ENCODE results near the gene PTGER4.
A peak's percentile ranks its signal among the peaks of the same experiment; 100 is the strongest.

The PTGER4 gene

GRCh38 chr5:40672425-40672824 lies 7.3 kb upstream of the PTGER4 start:
- DNase-seq: no peak

GRCh38 chr5:40674661-40675235 lies 5.0 kb upstream of the PTGER4 start:
- no peak for DNase-seq

GRCh38 chr5:40675396-40676133 lies 4.2 kb upstream of the PTGER4 start:
- DNase-seq: no peak

- DNase-seq: no peak
Measured at GRCh38 chr5:40676613-40677343, 2.9 kb upstream of the PTGER4 start.

- DNase-seq: no peak
Measured at GRCh38 chr5:40677456-40677855, 2.3 kb upstream of the PTGER4 start.

- no peak for DNase-seq
Measured at GRCh38 chr5:40678026-40678425, 1.7 kb upstream of the PTGER4 start.

- no peak for DNase-seq
Measured at GRCh38 chr5:40678460-40679147, 1.1 kb upstream of the PTGER4 start.

GRCh38 chr5:40679148-40679912 lies 385 bp upstream of the PTGER4 start:
- DNase-seq: peak; percentile 25

GRCh38 chr5:40680741-40681362 lies 1.1 kb downstream of the PTGER4 start:
- no peak for DNase-seq

GRCh38 chr5:40681363-40682153 lies 1.8 kb downstream of the PTGER4 start:
- DNase-seq: no peak

GRCh38 chr5:40682154-40683017 lies 2.7 kb downstream of the PTGER4 start:
- no peak for DNase-seq

GRCh38 chr5:40683305-40683704 lies 3.6 kb downstream of the PTGER4 start:
- no peak for DNase-seq

- no peak for DNase-seq
Measured at GRCh38 chr5:40685193-40685592, 5.5 kb downstream of the PTGER4 start.

GRCh38 chr5:40685976-40686486 lies 6.3 kb downstream of the PTGER4 start:
- DNase-seq: no peak

GRCh38 chr5:40687321-40687720 lies 7.6 kb downstream of the PTGER4 start:
- no peak for DNase-seq

GRCh38 chr5:40688127-40688761 lies 8.5 kb downstream of the PTGER4 start:
- DNase-seq: peak; percentile 70

- DNase-seq: no peak
Measured at GRCh38 chr5:40688996-40689395, 9.3 kb downstream of the PTGER4 start.

GRCh38 chr5:40689438-40689837 lies 9.7 kb downstream of the PTGER4 start:
- DNase-seq: peak; percentile 17

- no peak for DNase-seq
Measured at GRCh38 chr5:40690267-40690666, 10.6 kb downstream of the PTGER4 start.

GRCh38 chr5:40691894-40692293 lies 12.2 kb downstream of the PTGER4 start:
- no peak for DNase-seq
